MM.1S (cell line): ENCODE measurements around the gene MAZ.
"Not testable (repeated sequence)": the region's sequence is repeated elsewhere in the genome, so short reads cannot be mapped to it uniquely, and the experiment has no call there.

ENCODE experiments used
- DNase-seq: peaks from one replicate; pipeline ENCODE4 v3.0.0-alpha.2; 2015
- H2AFZ ChIP-seq: fragments of 300-600 bp; sonication (generic); 2 replicates; pipeline ENCODE4 v1.6.0; 2016; ENCODE audit warnings: antibody characterized with exemption, low read length
- H3F3A ChIP-seq: fragments of 300-600 bp; sonication (generic); 2 replicates; pipeline ENCODE4 v1.6.1; 2016; ENCODE audit warnings: mild to moderate bottlenecking, antibody characterized with exemption, low read length, moderate library complexity, mixed read lengths; ENCODE audit not compliant: insufficient read depth
- H3K27ac ChIP-seq: fragments of 300-600 bp; sonication (generic); 2 replicates; pipeline ENCODE4 v1.5.1; 2016; ENCODE audit warnings: mild to moderate bottlenecking, low read length
- H3K27me3 ChIP-seq: fragments of 300-600 bp; sonication (generic); replicated peaks from 2 replicates; pipeline ENCODE4 v1.6.0; 2016; ENCODE audit warnings: low read length; ENCODE audit not compliant: insufficient read depth
- H3K36me3 ChIP-seq: fragments of 300-600 bp; sonication (generic); replicated peaks from 2 replicates; pipeline ENCODE4 v1.6.1; 2016; ENCODE audit warnings: mild to moderate bottlenecking, low read length, mixed read lengths; ENCODE audit not compliant: insufficient read depth
- H3K4me1 ChIP-seq: fragments of 300-600 bp; sonication (generic); 2 replicates; pipeline ENCODE4 v1.6.1; 2016; ENCODE audit warnings: low read length, mixed read lengths
- H3K4me2 ChIP-seq: fragments of 300-600 bp; sonication (generic); 2 replicates; pipeline ENCODE4 v1.6.0; 2016; ENCODE audit warnings: low read depth, low read length
- H3K4me3 ChIP-seq: fragments of 300-600 bp; sonication (generic); 2 replicates; pipeline ENCODE4 v1.5.1; 2016; ENCODE audit warnings: low read length, mixed read lengths
- H3K79me2 ChIP-seq: fragments of 300-600 bp; sonication (generic); 2 replicates; pipeline ENCODE4 v1.6.1; 2016; ENCODE audit warnings: mixed run types, low read length, mixed read lengths
- H3K9ac ChIP-seq: fragments of 300-600 bp; sonication (generic); 2 replicates; pipeline ENCODE4 v1.6.1; 2016; ENCODE audit warnings: low read length, mixed read lengths
- H3K9me2 ChIP-seq: fragments of 300-600 bp; sonication (generic); replicated peaks from 2 replicates; pipeline ENCODE4 v1.6.1; 2016; ENCODE audit warnings: mild to moderate bottlenecking, low read length, mixed read lengths; ENCODE audit not compliant: insufficient read depth
- H3K9me3 ChIP-seq: fragments of 300-600 bp; sonication (generic); replicated peaks from 2 replicates; pipeline ENCODE4 v1.6.1; 2016; ENCODE audit warnings: mild to moderate bottlenecking, low read length, mixed read lengths; ENCODE audit not compliant: insufficient read depth
- H4K20me1 ChIP-seq: fragments of 300-600 bp; sonication (generic); 2 replicates; pipeline ENCODE4 v1.6.1; 2016; ENCODE audit warnings: mild to moderate bottlenecking, low read length, moderate library complexity, mixed read lengths; ENCODE audit not compliant: insufficient read depth
- EZH2 ChIP-seq: fragments of 300-600 bp; sonication (generic); optimal IDR thresholded peaks from 2 replicates; pipeline ENCODE3; 2017; ENCODE audit warnings: low read depth, mild to moderate bottlenecking, antibody characterized with exemption, low read length, mixed read lengths
- EZH2phosphoT487 ChIP-seq: fragments of 300-600 bp; sonication (generic); IDR thresholded peaks from 2 replicates; pipeline ENCODE4 v1.6.1; 2018; ENCODE audit warnings: antibody characterized with exemption, low read length
- TF ChIP-seq, protein P1 (sequence below): fragments of 300-600 bp; sonication (generic); IDR thresholded peaks from 2 replicates; pipeline ENCODE4 v1.5.1; 2016; ENCODE audit warnings: antibody characterized with exemption, low read length, mixed read lengths

The MAZ gene

DNA sequence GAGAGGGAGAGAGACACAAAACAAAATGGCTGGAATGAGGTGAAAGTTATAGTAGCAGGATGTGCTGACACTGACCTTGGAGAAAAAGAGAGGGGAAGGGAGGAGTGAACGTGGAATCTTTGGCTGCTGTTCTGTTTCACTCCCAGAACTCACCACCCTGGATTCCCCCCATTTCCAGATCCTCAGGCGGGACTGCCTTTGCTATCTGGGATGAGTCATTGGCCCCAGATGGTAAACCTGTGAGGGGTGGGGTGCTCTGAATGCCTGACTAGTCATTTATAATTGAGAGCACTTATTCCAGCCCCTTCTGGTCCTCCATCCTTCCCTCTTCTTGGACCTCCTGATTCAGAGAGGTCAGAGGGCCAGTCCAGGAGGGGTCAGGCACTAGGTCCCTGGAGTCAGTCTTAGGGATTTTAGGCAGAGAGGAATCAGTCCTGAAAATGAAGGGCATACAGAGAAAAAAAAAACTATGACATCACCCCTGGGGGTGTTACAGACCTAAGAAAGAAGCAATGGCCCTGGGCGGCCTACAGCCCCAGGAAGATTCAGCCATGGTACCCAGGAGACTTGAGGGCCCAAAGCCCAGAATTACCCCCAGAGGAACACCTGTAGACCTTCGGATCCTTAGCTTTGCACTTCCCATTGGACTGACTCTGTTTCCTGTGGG, 30.5 kb upstream of the MAZ start:
- H3K79me2 ChIP-seq = no peaks in the 10 kb centered on the region
- no peak overlapping the region for H3K9ac ChIP-seq
- H3K36me3 ChIP-seq = no peaks in the 10 kb centered on the region
- no peak overlapping the region for H3K4me2 ChIP-seq
- no peaks in the 10 kb centered on the region for H3K4me1 ChIP-seq
- DNase-seq = no peak
- H2AFZ ChIP-seq = no peak overlapping the region
- no peak for TF ChIP-seq EZH2phosphoT487
- TF ChIP-seq, protein P1, sequence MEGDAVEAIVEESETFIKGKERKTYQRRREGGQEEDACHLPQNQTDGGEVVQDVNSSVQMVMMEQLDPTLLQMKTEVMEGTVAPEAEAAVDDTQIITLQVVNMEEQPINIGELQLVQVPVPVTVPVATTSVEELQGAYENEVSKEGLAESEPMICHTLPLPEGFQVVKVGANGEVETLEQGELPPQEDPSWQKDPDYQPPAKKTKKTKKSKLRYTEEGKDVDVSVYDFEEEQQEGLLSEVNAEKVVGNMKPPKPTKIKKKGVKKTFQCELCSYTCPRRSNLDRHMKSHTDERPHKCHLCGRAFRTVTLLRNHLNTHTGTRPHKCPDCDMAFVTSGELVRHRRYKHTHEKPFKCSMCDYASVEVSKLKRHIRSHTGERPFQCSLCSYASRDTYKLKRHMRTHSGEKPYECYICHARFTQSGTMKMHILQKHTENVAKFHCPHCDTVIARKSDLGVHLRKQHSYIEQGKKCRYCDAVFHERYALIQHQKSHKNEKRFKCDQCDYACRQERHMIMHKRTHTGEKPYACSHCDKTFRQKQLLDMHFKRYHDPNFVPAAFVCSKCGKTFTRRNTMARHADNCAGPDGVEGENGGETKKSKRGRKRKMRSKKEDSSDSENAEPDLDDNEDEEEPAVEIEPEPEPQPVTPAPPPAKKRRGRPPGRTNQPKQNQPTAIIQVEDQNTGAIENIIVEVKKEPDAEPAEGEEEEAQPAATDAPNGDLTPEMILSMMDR = no peak
- TF ChIP-seq EZH2 = no peak
- no peaks in the 10 kb centered on the region for H3K9me2 ChIP-seq
- H3F3A ChIP-seq = no peaks in the 10 kb centered on the region
- H3K9me3 ChIP-seq = no peaks in the 10 kb centered on the region
- H3K27me3 ChIP-seq = no peaks in the 10 kb centered on the region
- no peaks in the 10 kb centered on the region for H4K20me1 ChIP-seq
- no peak overlapping the region for H3K4me3 ChIP-seq
- no peak overlapping the region for H3K27ac ChIP-seq

DNA sequence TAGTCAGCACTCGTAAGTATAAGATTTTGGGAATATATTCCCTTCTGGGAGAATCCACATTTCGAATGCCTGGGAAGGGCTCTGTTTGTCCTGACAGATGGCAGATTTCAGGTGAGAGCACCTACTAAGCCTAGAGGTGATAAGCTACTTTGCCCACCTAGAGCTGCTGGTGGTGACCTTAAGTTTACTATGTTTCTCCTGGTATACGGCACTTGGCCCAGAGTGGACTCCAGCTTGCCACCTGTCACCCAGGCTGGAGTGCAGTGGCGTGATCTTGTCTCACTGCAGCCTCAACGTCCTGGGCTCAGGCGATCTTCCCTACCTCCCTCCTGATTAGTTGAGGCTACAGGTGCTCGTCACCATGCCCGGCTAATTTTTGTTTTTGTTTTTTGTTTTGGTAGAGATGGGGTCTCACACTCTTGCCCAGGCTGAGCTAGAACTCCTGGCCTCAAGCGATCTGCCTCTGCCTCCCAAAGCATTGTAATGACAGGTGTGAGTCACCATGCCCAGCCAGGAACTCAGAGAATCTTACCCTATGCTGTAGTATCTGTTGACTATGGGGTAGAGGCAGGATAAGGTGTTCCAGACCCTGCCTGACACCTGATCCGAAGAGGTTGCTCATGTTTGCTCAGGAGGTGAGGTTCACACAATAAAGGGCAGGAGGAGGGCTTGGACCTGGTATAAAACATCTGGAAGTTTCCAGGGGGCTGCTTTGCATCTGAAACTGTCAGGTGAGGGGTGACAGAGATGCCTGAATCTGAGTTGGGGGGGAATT, 28.6 kb upstream of the MAZ start, which contains the start of gene ZG16:
ZG16 (plus strand) TSS at position 681 of the 775 bp plus-strand sequence. CDS start 1,011 bp downstream, outside the sequence.
- no peaks in the 10 kb centered on the region for H3F3A ChIP-seq
- TF ChIP-seq, protein P1 = no peak
- TF ChIP-seq EZH2 (no peak), EZH2phosphoT487 (no peak)
- no peaks in the 10 kb centered on the region for H3K9me2 ChIP-seq
- H3K27me3 ChIP-seq = no peaks in the 10 kb centered on the region
- H2AFZ ChIP-seq = no peak within 1 kb of the TSS
- DNase-seq = no peak
- H3K27ac ChIP-seq = no peak within 1 kb of the TSS
- no peak within 1 kb of the TSS for H3K4me2 ChIP-seq
- no peak within 1 kb of the TSS for H3K9ac ChIP-seq
- no peak within 1 kb of the TSS for H3K4me3 ChIP-seq
- H3K9me3 ChIP-seq = no peaks in the 10 kb centered on the region
- no peaks in the 10 kb centered on the region for H3K36me3 ChIP-seq
- no peaks in the 10 kb centered on the region for H4K20me1 ChIP-seq
- H3K79me2 ChIP-seq = no peaks in the 10 kb centered on the region
- H3K4me1 ChIP-seq = no peaks in the 10 kb centered on the region

DNA sequence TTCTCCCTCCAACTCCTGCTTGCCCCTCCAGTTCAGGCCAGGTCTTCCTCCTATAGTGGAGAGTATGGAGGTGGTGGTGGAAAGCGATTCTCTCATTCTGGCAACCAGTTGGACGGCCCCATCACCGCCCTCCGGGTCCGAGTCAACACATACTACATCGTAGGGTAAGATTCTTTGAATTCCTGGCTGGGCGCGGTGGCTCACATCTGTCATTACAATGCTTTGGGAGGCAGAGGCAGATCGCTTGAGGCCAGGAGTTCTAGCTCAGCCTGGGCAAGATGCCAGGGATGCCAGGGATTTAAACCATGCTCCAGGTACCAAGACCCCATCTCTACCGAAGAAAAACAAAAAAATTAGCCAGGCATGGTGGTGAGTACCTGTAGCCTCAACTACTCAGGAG, 26.9 kb upstream of the MAZ start:
- Histone ChIP-seq H3K9ac (no peak overlapping the region), H3K4me1 (no peaks in the 10 kb centered on the region), H3K27me3 (no peaks in the 10 kb centered on the region), H3K4me2 (no peak overlapping the region), H3K79me2 (no peaks in the 10 kb centered on the region), H3K4me3 (no peak overlapping the region), H3K27ac (no peak overlapping the region), H3K9me2 (no peaks in the 10 kb centered on the region), H3F3A (no peaks in the 10 kb centered on the region), H3K36me3 (no peaks in the 10 kb centered on the region), H3K9me3 (no peaks in the 10 kb centered on the region), H2AFZ (no peak overlapping the region), H4K20me1 (no peaks in the 10 kb centered on the region)
- TF ChIP-seq EZH2 (no peak), EZH2phosphoT487 (no peak)
- TF ChIP-seq, protein P1 = no peak
- DNase-seq = no peak

DNA sequence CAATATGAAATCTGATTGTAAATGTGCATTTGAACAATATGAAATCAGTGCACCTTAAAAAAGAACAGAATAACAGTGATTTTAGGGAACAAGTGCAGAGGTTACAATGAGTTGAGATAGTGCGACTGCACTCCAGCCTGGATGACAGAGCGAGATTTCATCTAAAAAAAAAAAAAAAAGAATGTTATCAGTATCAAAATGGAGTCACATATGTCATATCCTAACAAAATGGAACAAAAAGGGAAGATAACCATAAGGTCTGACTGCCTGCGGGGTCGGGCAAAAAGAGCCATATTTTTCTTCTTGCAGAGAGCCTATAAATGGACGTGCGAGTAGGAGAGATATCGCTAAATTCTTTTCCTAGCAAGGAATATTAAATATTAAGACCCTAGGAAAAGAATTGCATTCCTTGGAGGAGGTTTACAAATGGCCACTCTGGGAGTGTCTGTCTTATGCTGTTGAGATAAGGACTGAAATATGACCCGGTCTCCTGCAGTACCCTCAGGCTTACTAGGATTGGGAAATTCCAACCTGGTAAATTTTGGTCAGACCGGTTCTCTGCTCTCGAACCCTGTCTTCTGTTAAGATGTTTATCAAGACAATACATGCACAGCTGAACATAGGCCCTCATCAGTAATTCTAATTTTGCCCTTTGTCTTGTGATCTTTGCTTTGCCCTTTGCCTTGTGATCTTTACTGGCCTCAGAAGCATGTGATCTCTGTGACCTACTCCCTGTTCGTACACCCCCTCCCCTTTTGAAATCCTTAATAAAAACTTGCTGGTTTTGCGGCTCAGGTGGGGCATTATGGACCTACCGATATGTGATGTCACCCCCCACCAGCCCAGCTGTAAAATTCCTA, 23.0 kb upstream of the MAZ start:
- H3K27ac ChIP-seq, H3K9ac ChIP-seq, H3K9me3 ChIP-seq, H3K4me1 ChIP-seq, H4K20me1 ChIP-seq, H3K4me3 ChIP-seq, H3F3A ChIP-seq, H3K79me2 ChIP-seq, H3K27me3 ChIP-seq, H3K36me3 ChIP-seq, H3K4me2 ChIP-seq, H3K9me2 ChIP-seq, H2AFZ ChIP-seq, DNase-seq: not testable (repeated sequence)
